HL-60 (cell line): ENCODE results near the gene APC2.

Experiments used
- DNase-seq, 2 experiments: peaks; one replicate each; pipeline ENCODE4 v3.0.0-alpha.2; 2010 to 2020; ENCODE audit warnings: low read depth in 1 of 2, low spot score in 1 of 2
- H3K27ac ChIP-seq: fragments of 250-450 bp; sonication (Bioruptor Pico); replicated peaks from 2 replicates; pipeline ENCODE4 v1.5.1; 2020; ENCODE audit warnings: mild to moderate bottlenecking, moderate library complexity
- H3K27me3 ChIP-seq: fragments of 250-450 bp; sonication (Bioruptor Pico); 2 replicates; pipeline ENCODE4 v1.5.1; 2021; ENCODE audit warnings: mild to moderate bottlenecking, moderate library complexity; ENCODE audit not compliant: insufficient read depth, poor library complexity, severe bottlenecking
- H3K4me3 ChIP-seq: replicated peaks from 2 replicates; pipeline ENCODE4 v1.5.1; 2011; ENCODE audit warnings: mild to moderate bottlenecking, control low read depth, low read length; ENCODE audit not compliant: insufficient read depth
- CTCF ChIP-seq: IDR thresholded peaks from one replicate; pipeline ENCODE4 v1.5.1; 2011; ENCODE audit warnings: low read length, control low read depth, inconsistent platforms; ENCODE audit not compliant: insufficient read depth
- GABPA ChIP-seq: IDR thresholded peaks from 2 replicates; pipeline ENCODE4 v1.6.1; 2012; ENCODE audit warnings: low read depth
- POLR2AphosphoS5 ChIP-seq: IDR thresholded peaks from 2 replicates; pipeline ENCODE4 v1.6.1; 2012; ENCODE audit warnings: low read depth
- REST ChIP-seq: IDR thresholded peaks from 2 replicates; pipeline ENCODE4 v1.6.1; 2012; ENCODE audit warnings: low read depth; ENCODE audit not compliant: insufficient replicate concordance
- SPI1 ChIP-seq: IDR thresholded peaks from 2 replicates; pipeline ENCODE4 v1.6.1; 2012; ENCODE audit warnings: low read depth, mild to moderate bottlenecking, borderline replicate concordance

The APC2 gene

GRCh38 chr19:1446713-1447481 lies 3.0 kb upstream of the APC2 start:
- TF ChIP-seq REST (peak; percentile 99), SPI1 (no peak), CTCF (no peak), POLR2AphosphoS5 (no peak), GABPA (no peak)
- Histone ChIP-seq H3K27ac (no peak overlapping the region), H3K4me3 (no peak overlapping the region), H3K27me3 (peaks cover 49% of the 10 kb centered on the region)
- DNase-seq = no peak

GRCh38 chr19:1447504-1447903 lies 2.4 kb upstream of the APC2 start:
- Histone ChIP-seq H3K27me3 (peaks cover 55% of the 10 kb centered on the region), H3K27ac (no peak overlapping the region), H3K4me3 (no peak overlapping the region)
- no peak for DNase-seq
- no peak for TF ChIP-seq CTCF
- no peak for TF ChIP-seq SPI1
- TF ChIP-seq GABPA = no peak
- no peak for TF ChIP-seq REST
- TF ChIP-seq POLR2AphosphoS5 = no peak

GRCh38 chr19:1447944-1448343 lies 2.0 kb upstream of the APC2 start:
- no peak overlapping the region for H3K27ac ChIP-seq
- no peak for TF ChIP-seq SPI1
- TF ChIP-seq REST = no peak
- TF ChIP-seq CTCF = no peak
- no peak for TF ChIP-seq POLR2AphosphoS5
- no peak overlapping the region for H3K4me3 ChIP-seq
- H3K27me3 ChIP-seq = peaks cover 60% of the 10 kb centered on the region
- DNase-seq = no peak
